SU-DHL-6 (cell line): ENCODE data around the gene ZMYM2.

Source experiments
- H2AFZ ChIP-seq: fragments of 200-600 bp; sonication (generic); 2 replicates; pipeline ENCODE4 v1.6.1; 2014; ENCODE audit warnings: low read depth, mild to moderate bottlenecking, moderate library complexity, mixed read lengths, antibody characterized with exemption, low read length; ENCODE audit not compliant: severe bottlenecking
- H3F3A ChIP-seq: fragments of 200-600 bp; shearing (Covaris generic); 2 replicates; pipeline ENCODE4 v1.6.0; 2016; ENCODE audit warnings: antibody characterized with exemption, mild to moderate bottlenecking; ENCODE audit not compliant: insufficient read depth
- H3K27ac ChIP-seq: fragments of 200-600 bp; sonication (generic); 2 replicates; pipeline ENCODE4 v1.5.1; 2016; ENCODE audit warnings: low read depth, mild to moderate bottlenecking, low read length, moderate library complexity, mixed read lengths
- H3K27me3 ChIP-seq: fragments of 200-600 bp; sonication (generic), shearing (Covaris generic); 2 replicates; pipeline ENCODE4 v1.6.0; 2014; ENCODE audit warnings: mild to moderate bottlenecking, low read length
- H3K36me3 ChIP-seq: fragments of 200-600 bp; sonication (generic); 2 replicates; pipeline ENCODE4 v1.6.1; 2014; ENCODE audit warnings: mild to moderate bottlenecking, low read length, mixed read lengths
- H3K4me2 ChIP-seq: fragments of 300-600, 200-600 bp; shearing (Covaris generic), sonication (generic); 2 replicates; pipeline ENCODE4 v1.6.0; 2014; ENCODE audit warnings: low read length, low read depth, mild to moderate bottlenecking; ENCODE audit not compliant: poor library complexity, severe bottlenecking
- H3K4me3 ChIP-seq: fragments of 200-600 bp; sonication (generic); 2 replicates; pipeline ENCODE4 v1.5.1; 2014; ENCODE audit warnings: antibody characterized with exemption, low read length, mild to moderate bottlenecking, mixed read lengths; ENCODE audit not compliant: insufficient read depth, poor library complexity, severe bottlenecking
- H3K79me2 ChIP-seq: fragments of 200-600 bp; sonication (generic); 2 replicates; pipeline ENCODE4 v1.6.1; 2014; ENCODE audit warnings: mild to moderate bottlenecking, low read length, moderate library complexity; ENCODE audit not compliant: insufficient read depth
- H3K9ac ChIP-seq: fragments of 200-600 bp; sonication (generic); 2 replicates; pipeline ENCODE4 v1.7.0; 2014; ENCODE audit warnings: mild to moderate bottlenecking, low read length
- H3K9me2 ChIP-seq: fragments of 200-600 bp; sonication (generic); replicated peaks from 2 replicates; pipeline ENCODE4 v1.6.1; 2014; ENCODE audit warnings: low read length; ENCODE audit not compliant: insufficient read depth
- H3K9me3 ChIP-seq: fragments of 200-600 bp; sonication (generic); 2 replicates; pipeline ENCODE4 v1.6.1; 2014; ENCODE audit warnings: low read length, mixed read lengths; ENCODE audit not compliant: insufficient read depth
- H4K20me1 ChIP-seq: fragments of 200-600 bp; sonication (generic); 2 replicates; pipeline ENCODE4 v1.6.1; 2014; ENCODE audit warnings: low read depth, mild to moderate bottlenecking, antibody characterized with exemption, low read length, moderate library complexity, mixed read lengths
- CTCF ChIP-seq: fragments of 200-600 bp; sonication (generic); IDR thresholded peaks from one replicate; pipeline ENCODE4 v1.5.1; 2017; ENCODE audit warnings: antibody characterized with exemption, mild to moderate bottlenecking, low read length, moderate library complexity; ENCODE audit not compliant: insufficient read depth, poor library complexity, severe bottlenecking
- EZH2phosphoT487 ChIP-seq: fragments of 200-600 bp; sonication (generic), shearing (Covaris generic); conservative IDR thresholded peaks from 2 replicates; pipeline ENCODE4 v1.6.1; 2018; ENCODE audit warnings: mild to moderate bottlenecking, antibody characterized with exemption, low read length, moderate library complexity, mixed read lengths

The ZMYM2 gene

DNA sequence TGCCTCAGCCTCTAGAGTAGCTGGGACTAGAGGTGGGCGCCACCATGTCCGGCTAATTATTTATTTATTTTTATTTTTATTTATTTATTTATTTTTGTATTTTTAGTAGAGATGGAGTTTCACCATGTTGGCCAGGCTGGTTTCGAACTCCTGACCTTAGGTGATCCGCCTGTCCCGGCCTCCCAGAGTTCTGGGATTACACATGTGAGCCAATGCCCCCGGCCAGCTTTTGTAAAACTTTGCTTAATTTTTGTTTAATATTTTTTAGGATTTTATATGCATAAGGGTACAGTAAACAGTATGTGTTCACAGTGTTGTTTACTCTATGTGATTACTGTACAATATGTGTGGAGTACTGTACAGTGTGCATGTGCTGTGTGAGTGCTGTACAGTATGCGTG, 98.7 kb downstream of the ZMYM2 start:
- Histone ChIP-seq H4K20me1 (no peaks in the 10 kb centered on the region), H3F3A (no peaks in the 10 kb centered on the region), H2AFZ (no peak overlapping the region), H3K9ac (no peak overlapping the region), H3K27me3 (no peaks in the 10 kb centered on the region), H3K79me2 (no peaks in the 10 kb centered on the region), H3K4me2 (no peak overlapping the region), H3K36me3 (peaks cover 22% of the 10 kb centered on the region; the same call in 1 of the 2 replicates), H3K4me3 (no peak overlapping the region), H3K9me2 (no peaks in the 10 kb centered on the region), H3K27ac (no peak overlapping the region), H3K9me3 (no peaks in the 10 kb centered on the region)
- TF ChIP-seq CTCF: no peak
- TF ChIP-seq EZH2phosphoT487: no peak

- TF ChIP-seq CTCF (no peak), EZH2phosphoT487 (no peak)
- H3K36me3 ChIP-seq: peaks cover 28% of the 10 kb centered on the region; the same call in 1 of the 2 replicates
- no peak overlapping the region for H3K4me3 ChIP-seq
- H3K79me2 ChIP-seq: no peaks in the 10 kb centered on the region
- H3K27ac ChIP-seq: no peak overlapping the region
- H2AFZ ChIP-seq: no peak overlapping the region
- no peaks in the 10 kb centered on the region for H4K20me1 ChIP-seq
- H3K9ac ChIP-seq: no peak overlapping the region
- no peaks in the 10 kb centered on the region for H3F3A ChIP-seq
- H3K9me2 ChIP-seq: no peaks in the 10 kb centered on the region
- H3K4me2 ChIP-seq: no peak overlapping the region
- no peaks in the 10 kb centered on the region for H3K9me3 ChIP-seq
- H3K27me3 ChIP-seq: no peaks in the 10 kb centered on the region
These were observed 99.4 kb downstream of the ZMYM2 start for GRCh38 chr13:20057963-20058362.

- Histone ChIP-seq H3F3A (no peaks in the 10 kb centered on the region), H3K9ac (no peak overlapping the region), H3K36me3 (peaks cover 28% of the 10 kb centered on the region; the same call in 1 of the 2 replicates), H3K4me3 (no peak overlapping the region), H3K9me2 (no peaks in the 10 kb centered on the region), H3K4me2 (no peak overlapping the region), H3K27ac (no peak overlapping the region), H2AFZ (no peak overlapping the region), H3K79me2 (no peaks in the 10 kb centered on the region), H3K9me3 (no peaks in the 10 kb centered on the region), H3K27me3 (no peaks in the 10 kb centered on the region), H4K20me1 (no peaks in the 10 kb centered on the region)
- TF ChIP-seq CTCF (no peak), EZH2phosphoT487 (no peak)
These were observed 99.9 kb downstream of the ZMYM2 start for GRCh38 chr13:20058476-20058875.

- Histone ChIP-seq H3F3A (no peaks in the 10 kb centered on the region), H3K9me2 (no peaks in the 10 kb centered on the region)
These were observed 105.6 kb downstream of the ZMYM2 start for GRCh38 chr13:20064128-20064527.

More at GRCh38 chr13:20064128-20064527, 105.6 kb downstream of the ZMYM2 start:
- no peaks in the 10 kb centered on the region; the same call in 1 of the 2 replicates for H3K79me2 ChIP-seq
- no peaks in the 10 kb centered on the region for H4K20me1 ChIP-seq
- H3K27ac ChIP-seq: no peak overlapping the region
- no peak overlapping the region for H3K9ac ChIP-seq
- H3K36me3 ChIP-seq: peaks cover 60% of the 10 kb centered on the region
- H3K27me3 ChIP-seq: no peaks in the 10 kb centered on the region
- TF ChIP-seq CTCF (no peak), EZH2phosphoT487 (no peak)
- H2AFZ ChIP-seq: no peak overlapping the region
- no peaks in the 10 kb centered on the region for H3K9me3 ChIP-seq
- H3K4me2 ChIP-seq: no peak overlapping the region
- H3K4me3 ChIP-seq: no peak overlapping the region
